GM23248 (cell line): ENCODE results near the gene TMEM39A. TPM values are rescaled to one million over a fixed set of nuclear protein-coding genes. Genes with fewer than 3 reads are reported as not detected.

Experiments
- DNase-seq: peaks from one replicate; pipeline ENCODE4 v3.0.0-alpha.2; 2015
- H2AFZ ChIP-seq: fragments of 200-600 bp; sonication (generic); 2 replicates; pipeline ENCODE4 v1.6.1; 2016; ENCODE audit warnings: antibody characterized with exemption
- H3F3A ChIP-seq: fragments of 200-600 bp; sonication (generic); 2 replicates; pipeline ENCODE4 v1.6.1; 2016; ENCODE audit warnings: mild to moderate bottlenecking, antibody characterized with exemption, mixed run types; ENCODE audit not compliant: insufficient read depth
- H3K27ac ChIP-seq: fragments of 200-600 bp; sonication (generic); 2 replicates; pipeline ENCODE4 v1.5.1; 2016; ENCODE audit warnings: mild to moderate bottlenecking
- H3K27me3 ChIP-seq: fragments of 200-600 bp; sonication (generic); replicated peaks from 2 replicates; pipeline ENCODE4 v1.6.1; 2016; ENCODE audit warnings: mild to moderate bottlenecking; ENCODE audit not compliant: insufficient read depth
- H3K36me3 ChIP-seq: fragments of 200-600 bp; sonication (generic); 2 replicates; pipeline ENCODE4 v1.6.1; 2016; ENCODE audit warnings: low read depth, mild to moderate bottlenecking
- H3K4me1 ChIP-seq: fragments of 200-600 bp; sonication (generic); 2 replicates; pipeline ENCODE4 v1.6.1; 2016; ENCODE audit warnings: mild to moderate bottlenecking; ENCODE audit not compliant: insufficient read depth
- H3K4me2 ChIP-seq: fragments of 200-600 bp; sonication (generic); one replicate; pipeline ENCODE4 v1.6.1; 2016; ENCODE audit warnings: mild to moderate bottlenecking; ENCODE audit not compliant: unreplicated experiment
- H3K4me3 ChIP-seq: fragments of 200-600 bp; sonication (generic); 2 replicates; pipeline ENCODE4 v1.5.1; 2016; ENCODE audit warnings: mild to moderate bottlenecking
- H3K79me2 ChIP-seq: fragments of 200-600 bp; sonication (generic); 2 replicates; pipeline ENCODE4 v1.6.1; 2016; ENCODE audit warnings: mild to moderate bottlenecking; ENCODE audit not compliant: insufficient read depth
- H3K9ac ChIP-seq: fragments of 200-600 bp; sonication (generic); 2 replicates; pipeline ENCODE4 v1.6.1; 2016; ENCODE audit warnings: mild to moderate bottlenecking
- H3K9me2 ChIP-seq: fragments of 200-600 bp; sonication (generic); 2 replicates; pipeline ENCODE4 v1.6.1; 2016; ENCODE audit warnings: mixed run types, mild to moderate bottlenecking, moderate library complexity; ENCODE audit not compliant: insufficient read depth
- H3K9me3 ChIP-seq: fragments of 200-600 bp; sonication (generic); one replicate; pipeline ENCODE4 v1.6.1; 2017; ENCODE audit warnings: low read depth
- H4K20me1 ChIP-seq: fragments of 200-600 bp; sonication (generic); 2 replicates; pipeline ENCODE4 v1.6.0; 2016; ENCODE audit not compliant: insufficient read depth
- EZH2 ChIP-seq: fragments of 200-600 bp; sonication (generic); IDR thresholded peaks from 2 replicates; pipeline ENCODE4 v1.6.1; 2018; ENCODE audit warnings: antibody characterized with exemption, mild to moderate bottlenecking; ENCODE audit not compliant: insufficient read depth, poor library complexity, severe bottlenecking
- EZH2phosphoT487 ChIP-seq: fragments of 200-600 bp; sonication (generic); IDR thresholded peaks from 2 replicates; pipeline ENCODE4 v1.6.1; 2018; ENCODE audit warnings: antibody characterized with exemption, moderate library complexity, mild to moderate bottlenecking, low read depth; ENCODE audit not compliant: insufficient read depth
- WGBS, 2 experiments: methylation state at CpG; one replicate each; pipeline ENCODE4 v1.1.6; 2015 to 2017; ENCODE audit warnings: low lambda C conversion rate in 2 of 2, low coverage in 1 of 2; ENCODE audit errors: missing lambda C conversion rate in 2 of 2; 5-methylcytosine and 5-hydroxymethylcytosine counted together
- in situ Hi-C: fragments of 300-500 bp; cut with MboI; formaldehyde crosslinking; loops from 2 replicates; pipeline ENCODE4 v1.15.0; 2020
- polyA plus RNA-seq: library from polyadenylated mRNA; unstranded; fragments of >200 nt; fragmentation: Nextera tagmentation; extraction: Ambion mirVana; gene quantifications from 2 replicates; pipeline ENCODE4 v1.2.1, GENCODE V29; 2016
- total RNA-seq: library from RNA; depleted of rRNA; stranded (reverse); fragments of >200 nt; shearing (Covaris generic); gene quantifications from 2 replicates; pipeline ENCODE4 v1.2.3, GENCODE V29; 2014

The TMEM39A gene
- total and polyA plus RNA-seq, 2 experiments from 2014 or later, result 37.9 to 78.8 TPM

GRCh38 chr3:119402791-119403190, 60.6 kb downstream of the TMEM39A start:
- peaks cover 23% of the 10 kb centered on the region; the same call in 1 of the 2 replicates for H3K36me3 ChIP-seq
- H2AFZ ChIP-seq, result no peak overlapping the region
- no peak overlapping the region for H3K9ac ChIP-seq
- in situ Hi-C loops, result no loop called here
- DNase-seq, result no peak
- H3K79me2 ChIP-seq, result no peaks in the 10 kb centered on the region
- WGBS, 2 experiments, result 94 to 95% methylated on average over 1 of the region's 1 CpG
- H3F3A ChIP-seq, result no peaks in the 10 kb centered on the region
- H3K27me3 ChIP-seq, result no peaks in the 10 kb centered on the region
- TF ChIP-seq EZH2phosphoT487 (no peak), EZH2 (no peak)
- H3K4me3 ChIP-seq, result no peak overlapping the region
- no peaks in the 10 kb centered on the region for H3K9me2 ChIP-seq
- H3K4me2 ChIP-seq, result no peak overlapping the region
- H3K4me1 ChIP-seq, result no peaks in the 10 kb centered on the region
- H3K27ac ChIP-seq, result no peak overlapping the region
- no peaks in the 10 kb centered on the region for H3K9me3 ChIP-seq
- no peaks in the 10 kb centered on the region for H4K20me1 ChIP-seq

- WGBS, 2 experiments, result 87% methylated on average over 35 to 36 of the region's 36 CpGs
- H3K27ac ChIP-seq, result no peak overlapping the region
- no peaks in the 10 kb centered on the region for H3K79me2 ChIP-seq
- no peaks in the 10 kb centered on the region for H3F3A ChIP-seq
- no peak for TF ChIP-seq EZH2
- no peak for TF ChIP-seq EZH2phosphoT487
- no peaks in the 10 kb centered on the region for H3K9me3 ChIP-seq
- DNase-seq, result no peak
- H2AFZ ChIP-seq, result no peak overlapping the region
- no peak overlapping the region for H3K9ac ChIP-seq
- no peak overlapping the region for H3K4me3 ChIP-seq
- no peaks in the 10 kb centered on the region for H3K4me1 ChIP-seq
- in situ Hi-C loops, result no loop called here
- no peaks in the 10 kb centered on the region for H3K27me3 ChIP-seq
- no peaks in the 10 kb centered on the region for H4K20me1 ChIP-seq
- peaks cover 23% of the 10 kb centered on the region; the same call in 1 of the 2 replicates for H3K36me3 ChIP-seq
- H3K9me2 ChIP-seq, result no peaks in the 10 kb centered on the region
- no peak overlapping the region for H3K4me2 ChIP-seq
Observed at GRCh38 chr3:119401503-119402440, 61.6 kb downstream of the TMEM39A start.

- no peak overlapping the region for H2AFZ ChIP-seq
- in situ Hi-C loops, result no loop called here
- no peak overlapping the region for H3K9ac ChIP-seq
- no peaks in the 10 kb centered on the region for H3K27me3 ChIP-seq
- H3K36me3 ChIP-seq, result peaks cover 23% of the 10 kb centered on the region; the same call in 1 of the 2 replicates
- H3K79me2 ChIP-seq, result no peaks in the 10 kb centered on the region
- no peaks in the 10 kb centered on the region for H4K20me1 ChIP-seq
- H3K4me1 ChIP-seq, result no peaks in the 10 kb centered on the region
- H3K4me3 ChIP-seq, result no peak overlapping the region
- no peaks in the 10 kb centered on the region for H3F3A ChIP-seq
- H3K9me2 ChIP-seq, result no peaks in the 10 kb centered on the region
- no peak overlapping the region for H3K27ac ChIP-seq
- H3K9me3 ChIP-seq, result no peaks in the 10 kb centered on the region
- no peak for TF ChIP-seq EZH2
- TF ChIP-seq EZH2phosphoT487, result no peak
- 97 to 99% methylated on average over 4 to 5 of the region's 5 CpGs for WGBS, 2 experiments
- no peak overlapping the region for H3K4me2 ChIP-seq
- no peak for DNase-seq
Observed at GRCh38 chr3:119401069-119401468, 62.3 kb downstream of the TMEM39A start.

- H3K4me2 ChIP-seq, result no peak overlapping the region
- no peak overlapping the region for H3K4me3 ChIP-seq
- DNase-seq, result no peak
- H3K79me2 ChIP-seq, result no peaks in the 10 kb centered on the region
- H3K4me1 ChIP-seq, result no peaks in the 10 kb centered on the region
- H4K20me1 ChIP-seq, result no peaks in the 10 kb centered on the region
- WGBS, 2 experiments, result 79 to 81% methylated on average over 5 of the region's 5 CpGs
- TF ChIP-seq EZH2 (no peak), EZH2phosphoT487 (no peak)
- no peaks in the 10 kb centered on the region for H3F3A ChIP-seq
- in situ Hi-C loops, result no loop called here
- H3K9me3 ChIP-seq, result no peaks in the 10 kb centered on the region
- no peak overlapping the region for H3K9ac ChIP-seq
- no peak overlapping the region for H2AFZ ChIP-seq
- no peaks in the 10 kb centered on the region for H3K27me3 ChIP-seq
- H3K36me3 ChIP-seq, result peaks cover 23% of the 10 kb centered on the region; the same call in 1 of the 2 replicates
- H3K27ac ChIP-seq, result no peak overlapping the region
- no peaks in the 10 kb centered on the region for H3K9me2 ChIP-seq
Observed at GRCh38 chr3:119400466-119400865, 62.9 kb downstream of the TMEM39A start.
